Mesenteric fat pad (tissue), 1 donor: ENCODE data around the gene PRAME. TPM values are rescaled to one million over a fixed set of nuclear protein-coding genes. Genes with fewer than 3 reads are reported as not detected.
"Not testable (repeated sequence)": the region's sequence is repeated elsewhere in the genome, so short reads cannot be mapped to it uniquely, and the experiment has no call there.

ENCODE experiments used
- DNase-seq: peaks from one replicate; pipeline ENCODE4 v3.0.0-alpha.2; 2020; ENCODE audit warnings: low spot score
- long read RNA-seq: library from polyadenylated mRNA; unstranded; transcript quantifications from one replicate; pipeline ENCODE4 v2.0.0, GENCODE V29; 2020
- total RNA-seq: library from RNA; stranded (reverse); fragmentation: NEBNext Ultra II Directional; extraction: Animal tissue kit (Norgen Biotek cat#: 25700); gene quantifications from one replicate; pipeline ENCODE4 v1.2.1, GENCODE V29; 2021
- donor health status: DM: yes; HTN: yes; CAD: no.

The PRAME gene, protein sequence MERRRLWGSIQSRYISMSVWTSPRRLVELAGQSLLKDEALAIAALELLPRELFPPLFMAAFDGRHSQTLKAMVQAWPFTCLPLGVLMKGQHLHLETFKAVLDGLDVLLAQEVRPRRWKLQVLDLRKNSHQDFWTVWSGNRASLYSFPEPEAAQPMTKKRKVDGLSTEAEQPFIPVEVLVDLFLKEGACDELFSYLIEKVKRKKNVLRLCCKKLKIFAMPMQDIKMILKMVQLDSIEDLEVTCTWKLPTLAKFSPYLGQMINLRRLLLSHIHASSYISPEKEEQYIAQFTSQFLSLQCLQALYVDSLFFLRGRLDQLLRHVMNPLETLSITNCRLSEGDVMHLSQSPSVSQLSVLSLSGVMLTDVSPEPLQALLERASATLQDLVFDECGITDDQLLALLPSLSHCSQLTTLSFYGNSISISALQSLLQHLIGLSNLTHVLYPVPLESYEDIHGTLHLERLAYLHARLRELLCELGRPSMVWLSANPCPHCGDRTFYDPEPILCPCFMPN
- total RNA-seq = not detected
- long read RNA-seq = 0 reads

DNA sequence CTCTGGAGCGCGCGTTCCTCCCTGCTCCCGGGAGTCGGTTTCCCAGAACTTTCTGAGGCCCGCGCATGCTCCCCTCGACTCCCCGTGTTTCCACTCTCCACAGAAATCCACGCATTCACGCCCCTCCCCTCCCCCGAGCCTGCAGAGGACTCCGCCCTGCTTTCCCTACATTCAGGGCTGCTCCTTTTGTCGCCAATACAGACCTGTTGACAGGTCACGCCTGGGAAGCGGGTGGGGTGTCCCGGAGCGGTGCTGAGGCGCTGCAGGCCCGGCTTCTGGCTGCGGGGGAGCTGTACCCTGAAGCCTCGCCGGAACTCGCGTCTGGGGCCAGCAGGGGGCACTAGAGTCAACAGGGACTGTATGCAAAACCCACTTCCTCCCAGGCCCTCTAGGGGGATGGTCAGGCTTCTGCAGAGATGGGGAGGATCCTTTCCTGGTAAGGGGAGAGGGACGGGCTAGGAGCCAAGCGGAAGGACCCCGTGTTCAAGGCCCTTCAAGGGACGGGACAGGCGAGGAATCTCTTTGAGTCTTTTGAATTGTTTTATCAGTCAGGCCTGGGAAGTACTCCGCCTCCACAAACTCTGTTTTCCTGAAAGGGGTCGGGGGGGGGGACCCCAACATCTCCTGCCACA is at the start of gene PRAME:
PRAME (minus strand) TSS at position 294 of the 632 bp plus-strand sequence. CDS start 2,433 bp downstream, outside the sequence.
- DNase-seq = no peak

DNA sequence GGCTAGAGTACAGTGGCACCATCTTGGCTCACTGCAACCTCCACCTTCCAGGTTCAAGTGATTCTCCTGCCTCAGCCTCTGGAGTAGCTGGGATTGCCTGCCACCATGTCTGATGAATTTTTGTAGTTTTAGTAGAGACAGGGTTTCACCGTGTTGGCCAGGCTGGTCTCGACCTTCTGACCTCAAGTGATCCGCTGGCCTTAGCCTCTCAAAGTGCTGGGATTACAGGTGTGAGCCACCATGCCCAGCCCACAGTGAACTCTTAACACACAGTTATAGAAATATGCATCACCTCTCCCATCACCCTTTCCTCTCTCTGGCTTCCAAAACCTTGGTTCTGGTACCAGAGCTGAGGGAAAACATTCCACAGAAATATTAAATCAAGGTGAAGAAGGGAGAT is 49.0 kb upstream of the PRAME start:
- DNase-seq = not testable (repeated sequence)

DNA sequence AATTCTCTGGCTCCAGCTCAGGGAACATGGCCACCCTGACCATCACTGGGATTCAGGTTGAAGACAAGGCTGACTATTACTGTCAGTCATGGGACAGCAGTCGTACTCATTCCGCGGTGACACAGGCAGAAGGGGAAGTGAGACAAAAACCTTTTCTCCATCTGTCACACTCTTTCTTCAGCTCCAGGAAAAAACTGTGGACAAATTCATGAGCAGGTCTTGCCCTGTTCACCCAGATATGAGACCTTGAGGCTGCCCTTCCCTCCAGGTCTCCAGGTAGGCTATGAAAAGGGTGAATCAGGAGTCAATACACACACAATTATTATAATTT is 46.0 kb upstream of the PRAME start:
- DNase-seq = no peak

DNA sequence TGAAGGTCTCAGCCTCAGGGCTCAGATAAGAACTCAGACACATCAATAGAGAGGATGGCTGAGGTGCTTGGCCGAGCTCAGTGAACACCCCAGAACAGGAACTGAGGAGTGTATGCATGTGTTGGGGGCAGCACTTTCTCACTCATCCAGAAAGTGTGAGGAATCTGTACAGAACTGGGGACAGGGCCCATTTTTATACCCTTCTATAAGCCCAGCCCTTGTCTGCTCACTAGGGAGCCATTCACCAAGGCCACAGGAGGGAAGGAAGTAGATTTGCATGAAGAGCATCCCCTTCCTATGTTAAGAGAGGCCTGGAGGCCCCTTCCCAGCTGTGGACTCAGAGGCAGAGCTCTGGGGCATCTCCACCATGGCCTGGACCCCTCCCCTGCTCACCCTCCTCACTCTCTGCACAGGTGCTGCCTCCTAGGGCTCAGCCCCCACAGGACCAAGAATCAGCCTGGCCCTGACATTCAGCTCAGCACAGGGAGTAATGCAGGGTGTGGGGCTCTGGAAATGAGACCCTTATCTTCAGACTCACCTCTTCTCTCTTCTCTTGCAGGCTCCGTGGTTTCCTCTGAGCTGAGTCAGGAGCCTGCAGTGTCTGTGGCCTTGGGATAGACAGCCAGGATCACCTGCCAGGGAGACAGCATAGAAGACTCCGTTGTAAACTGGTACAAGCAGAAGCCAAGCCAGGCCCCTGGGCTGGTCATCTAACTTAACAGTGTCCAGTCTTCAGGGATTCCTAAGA is 45.4 kb upstream of the PRAME start:
- DNase-seq = no peak

DNA sequence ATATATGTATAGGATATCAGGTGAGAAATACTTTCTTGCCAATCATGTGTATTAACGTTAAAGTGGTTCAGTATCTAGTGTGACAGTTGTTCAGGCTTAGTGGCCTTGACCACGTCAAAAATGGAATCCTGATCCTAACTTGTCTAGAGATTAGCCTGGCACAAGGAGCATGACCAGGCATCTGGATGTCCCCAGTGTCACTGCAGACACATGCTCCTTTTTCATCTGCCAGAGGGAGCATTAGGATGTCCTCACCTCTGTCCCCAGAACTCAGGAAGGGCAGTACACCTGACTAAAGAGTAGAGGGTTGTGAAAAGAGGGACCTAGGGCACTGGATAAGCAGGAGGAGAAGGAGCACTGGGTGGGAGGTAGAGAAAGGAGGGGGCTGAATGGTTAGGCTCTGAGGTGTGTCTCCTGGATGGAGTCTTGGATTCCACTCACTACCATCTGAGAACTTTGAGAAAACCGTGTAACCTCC is 44.4 kb upstream of the PRAME start:
- no peak for DNase-seq

DNA sequence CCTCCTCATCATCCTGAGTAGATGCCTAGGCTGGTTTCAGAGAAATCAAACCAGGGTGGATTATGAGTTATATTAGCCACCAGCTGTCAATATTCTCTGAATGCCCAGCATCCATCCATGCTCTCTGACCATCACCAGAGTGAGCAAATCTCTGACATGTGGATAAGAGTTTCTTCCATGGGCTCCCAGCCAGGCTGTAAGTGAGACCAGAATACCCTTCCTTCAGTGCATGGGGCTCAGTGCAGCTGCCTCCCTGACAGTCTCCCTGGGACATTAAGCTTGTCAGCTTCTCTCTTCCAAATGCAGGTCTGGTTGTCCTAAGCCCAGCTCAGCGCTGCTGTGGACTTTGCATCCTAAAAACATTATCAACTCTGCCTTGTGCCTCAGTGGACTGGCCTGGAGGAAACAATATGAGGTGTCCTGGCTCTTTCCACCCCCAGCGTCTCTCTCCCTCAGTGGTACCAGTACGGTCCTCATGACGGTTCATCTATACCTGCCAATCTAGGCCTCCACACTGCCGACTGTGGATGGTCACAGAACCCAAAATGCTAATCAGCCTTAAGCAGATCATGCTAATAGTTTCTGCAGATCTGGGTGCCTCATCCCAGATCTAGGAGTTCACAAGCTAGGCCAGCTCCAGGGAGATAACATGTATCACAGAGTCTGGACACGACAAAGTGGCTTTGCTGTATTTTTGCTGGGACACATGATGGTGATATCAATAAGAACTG is 41.6 kb upstream of the PRAME start:
- DNase-seq = no peak

DNA sequence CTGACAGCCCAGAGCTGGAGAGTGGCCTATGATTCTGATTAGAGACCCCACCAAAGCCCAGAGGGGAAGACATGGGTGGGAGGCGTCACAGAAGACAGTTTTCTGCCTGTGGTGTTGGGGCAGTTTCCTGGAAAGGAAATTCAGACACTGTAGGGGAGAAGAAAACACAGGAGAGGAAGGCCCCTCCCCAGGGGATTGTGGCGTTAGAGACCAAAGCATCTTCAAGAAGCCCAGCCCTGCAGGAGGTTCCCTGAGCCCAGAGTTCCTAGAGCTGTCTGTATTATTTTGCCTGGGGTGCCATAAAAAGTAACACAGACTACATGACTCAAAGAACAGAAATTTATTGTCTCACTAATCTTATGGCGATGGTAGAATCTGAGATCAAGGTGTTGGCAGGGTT is 40.2 kb upstream of the PRAME start:
- no peak for DNase-seq

DNA sequence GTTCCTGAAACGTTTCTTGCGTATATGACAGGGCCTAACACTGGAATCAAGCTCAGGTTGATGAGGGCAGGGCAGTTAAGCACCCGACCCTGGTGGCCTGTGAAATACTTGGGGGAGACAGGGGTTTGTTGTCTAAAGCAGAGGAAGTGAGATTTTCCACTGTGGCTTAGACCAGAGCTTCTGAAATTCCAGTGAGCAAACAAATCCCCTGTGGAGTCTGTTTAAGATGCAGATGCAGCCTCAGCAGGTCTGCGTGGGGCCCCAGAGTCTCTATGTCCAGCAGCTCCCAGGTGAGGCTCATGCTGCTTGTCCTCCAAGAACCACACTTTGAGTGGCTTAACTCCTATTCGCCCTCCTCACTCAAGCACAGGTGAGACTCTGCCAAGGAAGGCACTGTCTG is 39.1 kb upstream of the PRAME start:
- DNase-seq = no peak

DNA sequence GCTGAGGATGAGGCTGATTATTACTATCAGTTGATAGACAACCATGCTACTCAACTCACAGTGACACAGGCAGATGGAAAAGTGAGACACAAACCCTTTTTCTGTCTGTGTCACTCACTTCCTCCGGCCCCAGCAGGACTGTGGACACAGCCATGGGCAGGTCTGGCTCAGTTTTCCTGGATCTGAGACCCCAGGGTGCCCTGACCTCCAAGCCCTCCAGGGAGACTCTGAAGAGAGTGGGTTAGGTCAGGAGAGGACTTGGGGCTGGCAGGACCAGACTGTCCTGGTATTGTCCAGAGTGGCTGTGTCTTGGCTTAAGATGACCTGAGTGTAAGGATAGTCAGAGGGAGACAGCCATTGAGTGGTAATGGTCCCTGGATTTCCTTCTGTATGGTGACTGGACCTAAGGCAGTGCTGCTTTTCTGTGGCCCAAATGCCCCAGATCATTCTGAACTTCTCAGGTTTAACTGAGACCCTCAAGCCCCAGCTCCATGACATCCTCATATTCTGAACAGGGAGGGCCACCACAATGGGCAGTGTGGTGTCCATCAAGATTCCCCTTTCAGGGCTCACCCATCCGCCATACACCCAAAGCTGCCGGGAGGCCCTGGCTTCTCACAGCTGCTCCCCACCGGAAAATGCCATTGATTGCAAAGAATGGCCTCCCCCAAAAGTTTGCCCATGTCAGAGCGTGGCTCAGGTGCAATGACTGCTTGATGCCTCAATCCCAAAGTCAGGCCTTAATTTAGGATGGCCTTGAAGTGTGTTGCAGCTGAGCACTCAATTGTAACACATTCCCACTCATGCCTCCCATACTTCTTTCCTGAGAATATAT is 36.2 kb upstream of the PRAME start:
- DNase-seq = no peak

DNA sequence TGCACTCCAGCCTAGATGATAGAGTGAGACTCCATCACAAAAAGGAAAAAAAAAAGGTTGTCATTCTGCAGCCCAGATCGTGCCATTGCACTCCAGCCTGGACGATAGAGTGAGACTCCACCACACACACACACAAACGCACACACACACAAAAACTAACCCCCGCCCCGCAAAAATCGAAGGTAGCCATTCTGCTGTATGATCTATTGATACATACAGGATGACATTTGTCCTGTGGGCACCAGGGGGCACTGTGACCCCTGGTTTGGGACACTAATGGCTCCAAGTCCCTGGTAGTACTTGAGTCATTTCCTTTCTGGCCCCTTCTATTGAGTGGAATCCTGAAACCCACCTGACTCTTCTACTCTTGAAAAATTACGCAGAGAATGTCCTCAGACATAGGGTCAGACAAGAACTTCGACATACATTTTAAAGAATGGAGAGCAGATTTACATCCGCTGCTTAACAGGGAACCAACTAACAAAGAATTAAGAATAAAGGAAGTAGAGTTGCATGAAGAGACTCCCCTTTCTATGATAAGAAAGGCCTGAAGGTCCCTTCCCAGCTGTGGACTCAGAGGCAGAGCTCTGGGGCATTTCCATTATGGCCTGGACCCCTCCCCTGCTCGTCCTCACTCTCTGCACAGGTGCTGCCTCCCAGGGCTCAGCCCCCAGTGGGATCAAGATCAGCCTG is 35.0 kb upstream of the PRAME start:
- DNase-seq = no peak

DNA sequence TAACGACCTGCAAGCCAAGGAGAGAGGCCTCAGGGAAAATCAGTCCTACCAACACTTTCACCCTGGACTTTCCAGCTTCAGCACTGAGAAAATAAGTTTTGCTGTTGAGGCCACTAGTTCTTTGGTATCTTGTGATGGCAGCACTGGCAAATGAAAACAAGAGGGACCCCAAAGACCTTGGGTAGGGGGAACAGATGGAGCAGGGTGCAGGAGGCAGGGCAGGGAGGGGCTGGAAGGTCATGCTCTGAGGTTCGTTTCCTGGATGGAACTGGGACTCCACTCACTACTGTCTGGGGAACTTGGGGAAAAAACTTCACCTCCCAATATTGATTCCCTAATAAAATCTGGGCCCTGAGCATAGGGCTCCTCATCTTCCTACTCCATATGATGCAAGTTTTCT is 34.2 kb upstream of the PRAME start:
- no peak for DNase-seq

DNA sequence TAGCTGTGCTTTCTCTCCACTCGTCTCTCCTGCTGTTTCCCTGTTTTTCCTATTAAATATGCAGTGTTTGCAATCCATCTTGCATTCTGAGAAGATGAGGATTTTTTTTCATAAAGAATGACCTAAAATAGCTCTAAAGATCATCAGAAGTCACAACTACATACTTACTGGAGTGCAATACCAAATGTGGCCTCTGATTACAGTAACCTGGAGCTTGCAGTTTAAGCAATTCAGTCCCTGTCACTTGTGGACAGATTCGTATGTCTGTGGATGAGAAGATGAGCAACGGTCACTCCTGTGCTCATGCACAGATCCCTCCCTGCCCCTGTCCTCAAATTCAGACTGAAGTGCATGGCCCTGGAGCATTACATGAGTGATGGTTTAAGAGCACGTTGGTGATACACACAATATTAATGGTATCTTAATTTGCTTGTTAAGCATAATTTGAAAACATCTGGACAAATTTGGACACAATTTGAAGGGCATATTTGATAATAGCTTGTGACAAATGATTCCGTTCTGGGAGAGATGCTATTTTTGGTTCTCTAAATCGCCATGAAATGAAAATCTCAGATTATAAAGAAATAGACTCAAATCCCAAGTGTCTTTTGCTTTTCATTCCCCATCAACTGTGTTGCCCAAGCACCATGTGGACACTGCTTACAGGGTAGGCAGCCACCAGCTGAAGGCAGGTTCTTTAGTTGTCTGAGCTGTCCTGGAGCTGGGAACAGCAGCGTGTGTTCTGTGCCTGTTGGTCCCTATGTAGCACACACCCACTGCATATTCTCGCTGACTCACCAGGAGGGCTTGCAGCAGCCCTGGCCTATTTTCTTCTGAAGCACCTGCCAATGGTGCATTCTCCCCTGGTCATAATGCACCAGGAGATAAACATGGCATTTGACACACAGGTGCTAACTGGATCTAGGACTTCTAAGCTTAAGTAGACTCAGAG is 32.6 kb upstream of the PRAME start:
- no peak for DNase-seq

DNA sequence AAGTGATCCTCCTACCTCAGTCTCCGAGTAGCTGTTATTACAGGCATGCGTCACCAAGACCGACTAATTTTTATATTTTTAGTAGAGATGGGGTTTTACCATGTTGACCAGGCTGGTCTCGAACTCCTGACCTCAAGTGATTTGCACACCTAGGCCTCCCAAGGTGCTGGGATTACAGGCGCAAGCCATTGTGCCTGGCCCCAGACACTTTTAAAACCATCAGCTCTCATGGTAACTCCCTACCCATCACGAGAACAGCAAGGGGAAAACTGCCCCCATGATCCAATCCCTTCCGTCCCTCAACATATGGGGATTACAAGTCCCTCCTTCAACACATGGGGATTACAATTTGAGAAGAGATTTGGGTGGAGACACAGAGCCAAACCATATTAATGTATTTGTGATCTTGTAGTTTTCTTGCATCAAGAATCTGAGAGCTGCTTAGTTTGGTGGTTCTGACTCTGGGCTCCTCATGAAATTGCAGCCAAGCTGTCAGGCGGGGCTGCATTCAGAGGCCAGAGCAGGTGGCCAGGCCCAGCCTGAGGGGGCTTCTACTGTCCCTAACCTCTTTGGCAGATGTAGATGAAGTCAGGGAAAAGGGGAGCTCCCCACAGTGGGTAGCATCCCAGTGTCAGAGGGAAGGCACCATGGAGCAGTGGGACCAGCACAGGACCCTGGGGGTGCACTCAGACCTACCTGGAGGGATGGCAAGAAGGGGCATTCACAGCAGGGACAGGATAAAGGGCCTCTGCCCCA is 31.2 kb upstream of the PRAME start:
- no peak for DNase-seq

DNA sequence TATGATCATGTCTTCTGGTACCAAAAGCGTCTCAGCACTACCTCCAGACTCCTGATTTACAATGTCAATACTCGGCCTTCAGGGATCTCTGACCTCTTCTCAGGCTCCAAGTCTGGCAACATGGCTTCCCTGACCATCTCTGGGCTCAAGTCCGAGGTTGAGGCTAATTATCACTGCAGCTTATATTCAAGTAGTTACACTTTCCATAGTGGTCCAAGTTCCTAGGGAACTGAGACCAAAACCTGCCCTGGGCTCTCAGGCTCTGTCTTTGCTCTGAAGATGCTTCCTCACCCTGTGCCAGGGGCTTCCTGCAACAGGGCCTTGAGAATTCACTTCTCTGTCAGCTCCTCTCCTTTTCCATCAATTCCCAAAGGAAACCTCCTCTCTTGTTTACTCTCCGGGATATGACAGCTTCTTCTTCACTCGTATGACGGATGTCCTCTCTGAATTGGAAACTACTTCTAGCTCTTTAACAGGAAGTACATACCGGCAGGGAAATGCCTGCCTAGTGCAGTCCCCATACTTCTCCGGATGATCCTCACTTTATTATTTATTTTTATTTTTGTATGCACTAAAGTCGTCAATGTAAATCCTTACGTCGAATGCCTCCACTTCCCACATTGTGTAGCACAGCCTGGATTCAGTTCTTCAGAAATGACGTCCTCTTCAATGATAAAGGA is 29.6 kb upstream of the PRAME start:
- DNase-seq = no peak

DNA sequence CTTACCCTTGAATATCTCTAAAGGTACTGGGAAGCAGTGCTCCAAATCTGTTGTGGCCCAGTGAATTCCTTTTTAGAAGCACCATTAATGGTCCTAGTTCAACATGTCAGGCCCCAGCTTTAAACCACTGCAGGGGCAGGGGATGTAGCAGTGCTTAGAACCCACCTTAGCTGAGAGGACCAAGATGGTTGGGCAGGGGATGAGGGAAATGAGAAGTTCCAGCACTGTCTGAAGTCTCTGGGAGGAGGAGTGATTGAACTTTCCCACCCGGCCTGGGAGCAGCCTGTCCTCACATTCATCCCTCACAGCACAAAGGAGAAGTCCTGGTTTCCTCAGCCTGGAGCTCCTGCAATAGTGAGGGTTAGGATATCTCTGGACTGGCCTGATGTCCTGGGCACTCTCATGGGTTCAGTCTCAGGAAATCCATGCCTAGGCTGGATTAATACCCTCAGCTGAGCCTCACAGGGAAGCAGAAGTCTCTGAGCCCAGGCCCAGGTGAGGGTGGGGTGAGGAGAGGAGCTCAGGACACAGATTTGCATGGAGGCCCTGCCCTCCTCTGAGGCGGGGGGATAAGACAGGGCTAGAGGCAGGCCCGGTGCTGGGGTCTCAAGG is 28.6 kb upstream of the PRAME start:
- no peak for DNase-seq

DNA sequence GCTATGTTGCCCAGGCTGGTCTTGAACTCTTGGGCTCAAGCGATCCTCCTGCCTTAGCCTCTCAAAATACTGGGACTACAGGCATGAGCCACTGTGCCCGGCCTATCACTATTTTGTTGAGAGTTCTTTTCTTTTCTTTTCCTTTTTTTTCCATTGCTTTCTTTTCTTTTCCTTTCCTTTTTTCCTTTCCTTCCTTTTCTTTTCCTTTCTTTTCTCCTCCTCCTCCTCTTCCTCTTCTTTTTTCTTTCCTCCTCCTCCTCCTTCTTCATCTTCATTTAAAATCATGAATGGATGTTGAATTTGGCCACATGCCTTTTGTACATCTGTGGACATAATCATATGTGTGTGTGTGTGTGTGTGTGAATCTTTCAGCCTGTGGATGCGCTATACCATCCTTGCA is 25.7 kb upstream of the PRAME start:
- no peak for DNase-seq

DNA sequence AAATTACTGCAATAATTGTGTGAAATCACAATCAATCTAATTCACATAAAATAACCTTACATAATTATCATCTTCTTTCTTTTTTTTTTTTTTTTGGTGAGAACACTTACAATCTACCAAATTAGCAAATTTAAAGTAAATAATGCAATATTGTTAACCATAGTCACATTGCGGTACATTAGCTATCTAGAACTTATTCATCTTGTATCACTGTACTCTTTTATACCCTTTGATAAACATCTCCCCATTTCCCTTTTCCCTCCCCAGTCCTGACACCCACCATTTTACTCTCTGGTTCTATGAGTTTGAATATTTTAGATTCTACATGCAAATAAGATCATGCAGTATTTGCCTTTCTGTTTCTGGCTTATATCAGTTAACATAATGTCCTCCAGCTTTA is 24.0 kb upstream of the PRAME start:
- DNase-seq = no peak
